Measurements from ENCODE around the gene CBX1. TPM values are rescaled to one million over a fixed set of nuclear protein-coding genes. Genes with fewer than 3 reads are reported as not detected.

Gene CBX1
- total and polyA plus RNA-seq, 2 of the 13 experiments (the other 11 are each of a cell fraction or from before 2014, with no cell fraction given) = 17.8 to 108 TPM

DNA sequence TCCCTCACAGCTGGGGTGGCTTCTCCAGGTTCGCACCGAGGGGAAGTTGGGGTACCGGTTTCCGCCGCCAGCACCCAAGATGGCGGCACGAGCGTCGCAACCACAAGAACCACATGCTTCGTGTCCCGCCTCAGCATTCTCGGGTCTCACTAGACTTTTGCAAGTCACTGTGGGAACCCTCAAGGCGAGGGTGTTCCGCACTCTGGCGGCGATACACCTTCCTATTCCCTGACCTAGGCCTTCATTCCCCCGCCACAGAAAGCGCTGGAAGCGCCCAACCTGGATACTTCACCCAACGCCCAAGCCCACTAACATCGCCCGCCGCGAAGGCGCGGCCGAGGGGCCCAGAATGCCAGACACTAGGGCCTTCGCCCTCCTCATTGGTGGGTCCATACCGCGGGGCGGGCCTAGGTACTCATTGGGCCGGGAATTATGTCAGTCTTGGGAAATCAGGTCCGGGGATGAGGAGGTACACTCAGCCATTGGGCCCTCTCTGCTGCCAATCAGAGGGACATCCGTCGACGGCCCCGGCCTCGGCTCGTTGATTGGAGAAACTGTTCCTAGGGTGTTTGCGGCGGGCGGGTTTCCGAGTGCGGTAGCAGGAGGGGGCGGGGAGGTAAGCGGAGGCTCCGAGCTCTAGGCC is 53.4 kb downstream of the CBX1 start, which contains the start of gene NFE2L1 (continued):
- 0 out of 2 replicates have a peak, but pooled peaks have one; percentile 59 for TF ChIP-seq ZNF800 (CRISPR knock-in tag; IDR thresholded peaks at IDR 0.05)
- peak; percentile 95 for TF ChIP-seq ZNF891 (CRISPR knock-in tag; IDR thresholded peaks at IDR 0.05)
- no peak for TF ChIP-seq SNRNP70 (IDR thresholded peaks at IDR 0.05; ENCODE audit: low read depth, low read length)
- TF ChIP-seq MTF1 (CRISPR knock-in tag; IDR thresholded peaks at IDR 0.05) = no peak
- TF ChIP-seq, protein P1, sequence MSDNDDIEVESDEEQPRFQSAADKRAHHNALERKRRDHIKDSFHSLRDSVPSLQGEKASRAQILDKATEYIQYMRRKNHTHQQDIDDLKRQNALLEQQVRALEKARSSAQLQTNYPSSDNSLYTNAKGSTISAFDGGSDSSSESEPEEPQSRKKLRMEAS (IDR thresholded peaks at IDR 0.05) = peak; percentile 90
- no peak for TF ChIP-seq ZNF329 (CRISPR knock-in tag; IDR thresholded peaks at IDR 0.05; ENCODE audit: low read depth)
- peak; percentile 69; the same call in 1 of the 2 replicates for TF ChIP-seq ZNF580 (CRISPR knock-in tag; IDR thresholded peaks at IDR 0.05; ENCODE audit: borderline replicate concordance, low read depth)
- peak; percentile 87 for TF ChIP-seq ZNF446 (CRISPR knock-in tag; IDR thresholded peaks at IDR 0.05)
- 0 out of 2 replicates have a peak, but pooled peaks have one; percentile 79 for TF ChIP-seq REXO4 (CRISPR knock-in tag; IDR thresholded peaks at IDR 0.05; ENCODE audit: borderline replicate concordance)
- peak; percentile 91; the same call in 1 of the 2 replicates for TF ChIP-seq ZNF569 (CRISPR knock-in tag; IDR thresholded peaks at IDR 0.05; ENCODE audit: borderline replicate concordance)
- no peak; the same call in 1 of the 2 replicates for TF ChIP-seq ZNF3 (CRISPR knock-in tag; IDR thresholded peaks at IDR 0.05)
- TF ChIP-seq ZNF670 (CRISPR knock-in tag; IDR thresholded peaks at IDR 0.05; ENCODE audit: borderline replicate concordance) = peak; percentile 91; the same call in 1 of the 2 replicates
- TF ChIP-seq, protein P2, sequence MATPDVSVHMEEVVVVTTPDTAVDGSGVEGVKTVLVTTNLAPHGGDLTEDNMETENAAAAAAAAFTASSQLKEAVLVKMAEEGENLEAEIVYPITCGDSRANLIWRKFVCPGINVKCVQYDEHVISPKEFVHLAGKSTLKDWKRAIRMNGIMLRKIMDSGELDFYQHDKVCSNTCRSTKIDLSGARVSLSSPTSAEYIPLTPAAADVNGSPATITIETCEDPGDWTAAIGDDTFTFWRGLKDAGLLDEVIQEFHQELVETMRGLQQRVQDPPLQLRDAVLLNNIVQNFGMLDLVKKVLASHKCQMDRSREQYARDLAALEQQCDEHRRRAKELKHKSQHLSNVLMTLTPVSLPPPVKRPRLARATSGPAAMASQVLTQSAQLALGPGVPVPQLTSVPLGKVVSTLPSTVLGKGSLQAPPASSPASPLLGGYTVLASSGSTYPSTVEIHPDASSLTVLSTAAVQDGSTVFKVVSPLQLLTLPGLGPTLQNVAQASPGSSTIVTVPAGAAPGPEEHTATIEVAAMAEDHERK (CRISPR knock-in tag; IDR thresholded peaks at IDR 0.05; ENCODE audit: low read depth) = peak; percentile 11; the same call in 1 of the 2 replicates
- peak; percentile 62 for TF ChIP-seq TAF15 (IDR thresholded peaks at IDR 0.05; ENCODE audit: low read depth, low read length, poor library complexity, severe bottlenecking)
- no peak for TF ChIP-seq ZFP36L2 (CRISPR knock-in tag; IDR thresholded peaks at IDR 0.05)
- no peak for TF ChIP-seq ZNF337 (CRISPR knock-in tag; IDR thresholded peaks at IDR 0.05; ENCODE audit: borderline replicate concordance, low read depth)
- peak; percentile 89 for TF ChIP-seq DR1 (CRISPR knock-in tag; IDR thresholded peaks at IDR 0.05)
- TF ChIP-seq PTBP1 (IDR thresholded peaks at IDR 0.05; ENCODE audit: low read depth, low read length, poor library complexity, severe bottlenecking) = peak; percentile 35
- TF ChIP-seq ZBTB42 (CRISPR knock-in tag; IDR thresholded peaks at IDR 0.05) = peak; percentile 94; the same call in 1 of the 2 replicates
- 0 out of 2 replicates have a peak, but pooled peaks have one; percentile 45 for TF ChIP-seq ZNF780A (CRISPR knock-in tag; IDR thresholded peaks at IDR 0.05)
- TF ChIP-seq ZNF510 (CRISPR knock-in tag; IDR thresholded peaks at IDR 0.05; ENCODE audit: low read depth) = peak; percentile 78; the same call in 1 of the 2 replicates
- peak; percentile 86; the same call in 1 of the 2 replicates for TF ChIP-seq WIZ (CRISPR knock-in tag; IDR thresholded peaks at IDR 0.05)
- TF ChIP-seq HOXA7 (CRISPR knock-in tag; IDR thresholded peaks at IDR 0.05) = no peak
- TF ChIP-seq TBP (CRISPR knock-in tag; IDR thresholded peaks at IDR 0.05) = no peak
- no peak for TF ChIP-seq ZFY (CRISPR knock-in tag; IDR thresholded peaks at IDR 0.05)
- TF ChIP-seq MAFG (CRISPR knock-in tag; IDR thresholded peaks at IDR 0.05) = 0 out of 2 replicates have a peak, but pooled peaks have one; percentile 40
- no peak for TF ChIP-seq XBP1 (CRISPR knock-in tag; IDR thresholded peaks at IDR 0.05)
- peak; percentile 95 for TF ChIP-seq ZNF343 (CRISPR knock-in tag; IDR thresholded peaks at IDR 0.05)
